ENCODE measurements around the gene LAMB3.

LAMB3 gene

GRCh38 chr1:209672705-209673630, 20.7 kb upstream of the LAMB3 start:
- no peak for TF ChIP-seq CTCF (conservative IDR thresholded peaks at IDR 0.05)
- no peak overlapping the region for H3K27ac ChIP-seq

- no peak for TF ChIP-seq CTCF (conservative IDR thresholded peaks at IDR 0.05)
- no peak overlapping the region for H3K27ac ChIP-seq
These were observed 18.3 kb upstream of the LAMB3 start for GRCh38 chr1:209670441-209671082.

- no peak overlapping the region for H3K27ac ChIP-seq
- no peak for TF ChIP-seq CTCF (conservative IDR thresholded peaks at IDR 0.05)
These were observed 15.5 kb upstream of the LAMB3 start for GRCh38 chr1:209667708-209668107.

GRCh38 chr1:209667103-209667502, 14.9 kb upstream of the LAMB3 start:
- TF ChIP-seq CTCF (conservative IDR thresholded peaks at IDR 0.05), result no peak
- no peak overlapping the region for H3K27ac ChIP-seq

- no peak for TF ChIP-seq CTCF (conservative IDR thresholded peaks at IDR 0.05)
- no peak overlapping the region for H3K27ac ChIP-seq
These were observed 10.7 kb upstream of the LAMB3 start for GRCh38 chr1:209662879-209663327.

GRCh38 chr1:209661071-209661470, 8.8 kb upstream of the LAMB3 start:
- no peak for TF ChIP-seq CTCF (conservative IDR thresholded peaks at IDR 0.05)
- no peak overlapping the region for H3K27ac ChIP-seq

GRCh38 chr1:209659909-209660308, 7.7 kb upstream of the LAMB3 start:
- no peak overlapping the region for H3K27ac ChIP-seq
- no peak for TF ChIP-seq CTCF (conservative IDR thresholded peaks at IDR 0.05)

All from VCaP (cell line).